Measurements from ENCODE around the gene SLC66A2. TPM values are rescaled to one million over a fixed set of nuclear protein-coding genes. Genes with fewer than 3 reads are reported as not detected.

SLC66A2 gene
- total and polyA plus RNA-seq, 10 of the 15 experiments (the other 5 are each of a cell fraction or from before 2014, with no cell fraction given): 0.69 to 42.5 (median 14.8) TPM

- no peak for TF ChIP-seq E4F1 (IDR thresholded peaks at IDR 0.05; ENCODE audit: borderline replicate concordance, partially characterized antibody)
Measured at GRCh38 chr18:79927607-79928562, 23.6 kb downstream of the SLC66A2 start (continued).

GRCh38 chr18:79926715-79927606 lies 24.5 kb downstream of the SLC66A2 start:
- no peak for TF ChIP-seq CBX5 (IDR thresholded peaks at IDR 0.05; ENCODE audit: low read depth)
- Histone ChIP-seq H2AFZ (ENCODE audit: control insufficient read depth, low read depth, low read length) (no peak overlapping the region), H3K79me2 (ENCODE audit: control insufficient read depth, insufficient read depth, low read length) (peaks cover 3% of the 10 kb centered on the region), H3K9ac (ENCODE audit: control insufficient read depth, insufficient read depth, low read length) (no peak overlapping the region), H3K4me2 (ENCODE audit: control insufficient read depth, insufficient read depth) (no peak overlapping the region), H4K20me1 (ENCODE audit: control insufficient read depth, insufficient read depth) (no peaks in the 10 kb centered on the region), H3K4me1 (ENCODE audit: control insufficient read depth, insufficient read depth, low read length) (no peaks in the 10 kb centered on the region), H3K27ac (ENCODE audit: control insufficient read depth, insufficient read depth) (no peak overlapping the region), H3K36me3 (ENCODE audit: control insufficient read depth in 2 of 2, insufficient read depth in 2 of 2, low read length in 1 of 2) (peaks cover 7 to 12% of the 10 kb centered on the region in 2 experiments), H3K4me3 (no peak overlapping the region), H3K27me3 (replicated peaks in 1 of 2; ENCODE audit: control insufficient read depth in 2 of 2, insufficient read depth in 2 of 2, low read length in 1 of 2) (no peaks in the 10 kb centered on the region), H3K9me3 (replicated peaks; ENCODE audit: control insufficient read depth, insufficient read depth, low read length) (peaks cover 27% of the 10 kb centered on the region)
- FAIRE-seq (no peak), ATAC-seq (no peak), DNase-seq (ENCODE audit: low read depth, low spot score) (no peak)
- RAD21 ChIA-PET (ENCODE audit: unreplicated experiment): no interaction called here
- SMC1A ChIA-PET (ENCODE audit: uncharacterized antibody, unreplicated experiment): no interaction called here
- POLR2A ChIA-PET: no interaction called here
- CTCF ChIA-PET: no interaction called here
- in situ Hi-C loops (cut with MboI) (no loop called here), intact Hi-C loops (cut with micrococcal nuclease; ENCODE audit: unreplicated experiment) (no loop called here)
- no TSS peak for BruUV-seq (replicated peaks)
- WGBS (ENCODE audit: insufficient coverage, insufficient replicate concordance, low lambda C conversion rate, missing lambda C conversion rate): 91% methylated on average over 21 of the region's 21 CpGs

Measured in GM12878 (cell line).